HG02943 (cell line): Measurements from ENCODE around the gene SFI1.
"Not testable (repeated sequence)": the region's sequence is repeated elsewhere in the genome, so short reads cannot be mapped to it uniquely, and the experiment has no call there.

ENCODE experiments used
- ATAC-seq: cut with Tn5 transposase; IDR thresholded peaks from one replicate; pipeline ENCODE4 v1.9.1; 2021; ENCODE audit warnings: mild to moderate bottlenecking, low read depth, moderate library complexity; ENCODE audit not compliant: unreplicated experiment

Gene SFI1

DNA sequence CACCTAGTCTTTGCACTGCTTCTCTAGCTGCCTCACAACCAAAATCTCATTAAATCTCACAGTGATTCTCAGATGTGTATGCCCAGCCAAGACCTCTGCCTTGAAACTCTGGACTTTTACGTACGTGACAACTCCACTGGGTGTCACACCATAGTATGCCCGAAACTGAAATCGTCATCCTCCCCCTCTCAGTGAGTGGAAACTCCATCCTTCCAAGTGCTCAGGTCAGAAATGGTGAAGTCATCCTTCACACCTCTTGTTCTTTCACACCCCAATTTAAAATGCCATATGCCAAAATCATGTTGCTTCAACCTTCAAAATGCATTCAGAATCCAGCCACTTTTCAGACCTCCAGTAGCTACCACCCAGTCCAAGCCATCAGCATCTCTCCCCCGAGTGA lies 42.5 kb downstream of the SFI1 start:
- ATAC-seq, result no peak

- ATAC-seq, result not testable (repeated sequence)
Measured at GRCh38 chr22:31540166-31540565, 43.8 kb downstream of the SFI1 start.

DNA sequence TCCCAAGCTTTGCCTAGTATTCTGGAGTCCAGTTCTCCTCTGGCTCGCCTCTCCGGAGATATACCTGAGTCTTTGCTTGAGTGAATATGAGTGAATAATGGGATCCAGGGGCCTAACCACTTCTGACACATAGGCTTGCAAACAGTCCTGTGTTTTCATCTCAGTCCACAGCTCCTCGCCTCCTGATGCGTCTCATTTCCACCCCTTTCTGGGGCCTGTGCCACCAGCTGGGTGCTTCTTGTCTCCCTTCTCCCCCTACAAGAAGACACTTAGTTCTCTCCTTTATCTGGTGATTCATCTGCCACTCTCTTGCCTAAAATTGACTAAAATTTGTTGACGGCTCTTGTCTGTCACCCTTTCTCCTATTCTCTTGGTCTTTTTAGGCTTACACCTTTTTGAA lies 44.6 kb downstream of the SFI1 start:
- ATAC-seq, result no peak

DNA sequence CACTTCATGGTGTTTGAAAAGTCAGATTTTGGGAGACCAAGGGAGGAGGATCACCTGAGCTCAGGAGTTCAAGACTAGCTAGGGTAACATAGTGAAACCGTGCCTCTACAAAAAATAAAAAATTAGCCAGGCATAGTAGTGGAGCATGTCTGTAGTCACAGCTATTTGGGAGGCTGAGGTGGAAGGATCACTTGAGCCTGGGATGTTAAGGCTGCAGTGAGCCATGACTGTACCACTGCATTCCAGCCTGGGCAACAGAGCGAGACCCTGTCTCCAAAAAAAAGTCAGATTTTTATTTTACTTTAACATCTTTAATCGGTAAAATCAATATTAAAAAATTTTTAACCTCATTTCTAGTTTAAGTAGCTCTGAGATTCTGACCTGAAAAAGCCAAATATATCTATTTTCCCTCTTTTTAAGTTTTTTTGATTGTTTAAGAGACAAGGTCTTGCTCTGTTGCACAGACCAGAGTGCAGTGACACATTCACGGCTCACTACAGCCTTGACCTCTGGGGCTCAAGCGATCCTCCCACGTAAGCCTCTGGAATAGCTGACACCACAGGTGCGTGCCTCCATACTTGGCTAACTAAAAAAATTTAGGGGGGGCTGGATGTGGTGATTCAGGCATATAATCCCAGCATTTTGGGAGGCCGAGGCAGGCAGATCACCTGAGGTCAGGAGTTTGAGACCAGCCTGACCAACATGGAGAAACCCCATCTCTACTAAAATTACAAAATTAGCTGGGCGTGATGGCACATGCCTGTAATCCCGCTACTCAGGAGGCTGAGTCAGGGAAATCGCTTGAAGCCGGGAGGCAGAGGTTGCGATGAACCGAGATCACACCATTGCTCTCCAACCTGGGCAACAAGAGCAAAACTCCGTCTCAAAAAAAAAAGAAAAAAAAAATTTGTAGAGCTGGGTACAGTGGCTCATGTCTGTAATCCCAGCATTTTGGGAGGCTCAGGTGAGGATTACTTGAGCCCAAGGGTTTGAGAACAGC lies 48.4 kb downstream of the SFI1 start:
- no peak for ATAC-seq

GRCh38 chr22:31550871-31551370 lies 54.6 kb downstream of the SFI1 start:
- ATAC-seq, result no peak

GRCh38 chr22:31556627-31557203 lies 60.4 kb downstream of the SFI1 start:
- no peak for ATAC-seq

DNA sequence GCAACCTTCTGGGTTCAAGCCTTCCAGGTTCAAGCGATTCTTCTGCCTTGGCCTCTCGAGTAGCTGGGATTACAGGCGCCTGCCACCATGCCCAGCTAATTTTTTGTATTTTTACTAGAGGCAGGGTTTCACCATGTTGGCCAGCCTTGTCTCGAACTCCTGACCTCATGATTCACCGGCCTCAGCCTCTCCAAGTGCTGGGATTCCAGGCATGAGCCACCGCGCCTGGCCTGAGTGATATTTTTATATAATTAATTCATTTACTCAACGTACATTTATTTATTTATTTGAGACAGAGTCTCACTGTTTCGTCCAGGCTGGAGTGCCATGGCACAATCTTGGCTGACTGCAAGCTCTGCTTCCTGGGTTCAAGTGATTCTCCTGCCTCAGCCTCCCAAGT lies 62.2 kb downstream of the SFI1 start:
- ATAC-seq, result not testable (repeated sequence)

DNA sequence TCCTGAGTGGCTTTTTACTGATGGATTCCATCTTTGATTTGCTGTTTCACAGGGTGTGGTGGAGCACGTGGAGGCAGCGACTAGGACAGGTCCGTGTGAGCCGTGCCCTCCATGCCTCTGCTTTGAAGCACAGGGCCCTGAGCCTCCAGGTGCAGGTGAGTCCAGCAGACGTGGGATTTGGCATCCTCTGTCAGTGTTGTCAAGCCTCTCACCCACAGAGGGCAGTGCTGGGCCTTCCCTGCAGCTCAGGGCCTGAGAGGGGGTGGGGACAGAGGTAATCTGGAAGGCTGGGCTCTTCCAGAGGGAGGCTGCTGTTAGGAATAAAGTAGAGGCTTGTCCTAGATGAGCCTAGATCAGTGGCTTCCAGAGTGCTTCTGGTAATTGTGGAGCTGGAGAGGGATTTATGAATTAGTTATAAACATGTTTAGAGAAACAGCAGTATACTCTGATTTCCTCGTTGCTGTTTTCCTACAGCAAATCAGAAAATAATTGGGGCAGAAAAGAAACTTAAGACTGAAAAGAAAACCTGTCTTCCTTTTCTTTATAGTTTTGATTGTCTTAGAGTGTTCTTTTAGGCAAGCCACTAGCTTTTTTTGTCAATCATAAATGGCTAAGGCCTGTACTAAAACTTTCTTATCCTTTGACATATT lies 65.0 kb downstream of the SFI1 start:
- ATAC-seq, result no peak

DNA sequence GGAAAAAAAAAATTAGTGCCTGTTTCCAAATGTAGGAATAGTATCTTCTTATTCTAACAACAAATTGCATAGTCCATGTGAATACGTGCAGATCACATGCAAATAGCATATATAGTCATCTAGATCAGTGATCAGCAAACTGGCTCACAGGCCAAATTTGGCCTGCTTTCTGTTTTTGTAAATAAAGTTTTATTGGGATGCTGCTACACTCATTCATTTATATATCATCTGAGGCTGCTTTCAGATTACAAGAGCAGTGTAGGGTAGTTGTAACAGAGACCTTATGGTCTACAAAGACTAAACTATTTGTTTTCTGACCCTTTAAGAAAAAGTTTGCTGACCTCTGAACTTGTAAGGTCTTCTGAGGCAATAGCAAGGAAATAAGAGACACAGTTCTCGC lies 65.6 kb downstream of the SFI1 start:
- no peak for ATAC-seq

DNA sequence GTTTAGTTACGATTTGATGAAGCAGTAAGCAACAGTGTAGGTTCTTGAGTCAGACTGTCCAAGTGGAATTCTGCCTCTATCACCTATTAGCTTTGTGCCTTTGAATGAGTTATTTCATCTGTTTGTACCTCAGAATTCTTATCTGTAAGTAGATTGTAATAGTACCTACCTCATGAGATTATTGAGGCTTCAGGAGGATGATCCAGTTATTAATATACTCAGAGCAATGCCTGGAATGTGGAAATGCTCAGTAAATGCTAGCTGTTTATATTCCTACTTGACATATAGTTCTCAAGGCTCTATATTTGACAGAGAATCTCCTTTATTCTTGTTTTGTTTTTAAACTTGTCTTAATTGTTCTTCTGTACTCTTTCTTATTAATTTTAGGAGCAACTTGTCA lies 70.1 kb downstream of the SFI1 start:
- no peak for ATAC-seq

DNA sequence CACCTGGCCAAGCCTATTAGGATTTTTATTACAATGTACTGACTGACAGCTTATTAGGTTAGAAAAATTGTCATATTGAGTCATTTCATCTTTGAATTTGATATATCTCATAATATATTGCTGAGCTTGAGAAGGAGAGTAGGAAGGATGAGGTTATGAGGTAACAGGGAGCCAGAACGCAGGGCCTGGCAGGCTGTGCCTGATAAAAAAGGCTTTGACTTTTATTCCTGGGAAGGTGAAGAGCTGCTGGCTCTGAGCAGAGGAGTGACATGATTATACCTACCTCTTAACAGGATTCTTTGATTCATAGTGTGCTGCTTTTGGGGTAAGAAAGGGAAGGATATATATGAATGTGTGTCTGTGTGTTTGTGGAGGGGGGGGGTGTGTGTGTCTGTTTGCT lies 70.9 kb downstream of the SFI1 start:
- no peak for ATAC-seq

GRCh38 chr22:31567702-31568101 lies 71.4 kb downstream of the SFI1 start:
- no peak for ATAC-seq

DNA sequence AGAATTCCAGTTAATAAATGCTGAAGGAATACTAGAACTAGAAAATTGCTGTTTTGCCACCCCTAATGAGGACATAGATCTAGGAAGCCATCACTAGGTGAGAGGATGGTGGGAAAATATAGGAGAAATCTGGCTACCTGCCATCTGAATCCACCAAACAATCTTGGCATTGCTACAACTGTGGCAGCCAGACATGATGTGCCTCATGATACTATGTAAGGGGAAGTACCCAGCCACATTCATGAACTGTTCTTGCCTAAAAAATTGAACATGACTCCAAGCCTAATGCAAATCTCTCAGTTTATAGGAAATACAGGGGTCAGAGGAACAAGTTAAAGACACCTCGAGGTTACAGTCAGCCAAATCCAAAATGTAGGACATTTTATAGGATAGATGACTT lies 72.8 kb downstream of the SFI1 start:
- ATAC-seq, result no peak

DNA sequence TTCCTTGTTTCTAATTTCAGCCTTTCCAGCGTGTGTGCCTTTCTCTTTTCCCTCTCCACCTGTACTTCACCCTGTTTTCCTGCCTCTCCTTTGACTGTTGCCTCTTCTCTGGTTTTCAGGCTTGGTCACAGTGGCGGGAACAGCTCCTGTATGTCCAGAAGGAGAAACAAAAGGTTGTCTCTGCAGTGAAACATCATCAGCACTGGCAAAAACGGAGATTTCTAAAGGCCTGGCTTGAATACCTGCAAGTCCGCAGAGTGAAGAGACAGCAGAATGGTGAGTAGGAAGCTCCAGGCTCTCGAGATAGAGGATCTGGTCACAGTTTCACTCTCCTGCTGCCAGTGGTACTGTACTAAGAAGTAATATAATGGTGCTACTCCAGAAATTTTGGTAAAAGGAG lies 76.6 kb downstream of the SFI1 start:
- no peak for ATAC-seq

DNA sequence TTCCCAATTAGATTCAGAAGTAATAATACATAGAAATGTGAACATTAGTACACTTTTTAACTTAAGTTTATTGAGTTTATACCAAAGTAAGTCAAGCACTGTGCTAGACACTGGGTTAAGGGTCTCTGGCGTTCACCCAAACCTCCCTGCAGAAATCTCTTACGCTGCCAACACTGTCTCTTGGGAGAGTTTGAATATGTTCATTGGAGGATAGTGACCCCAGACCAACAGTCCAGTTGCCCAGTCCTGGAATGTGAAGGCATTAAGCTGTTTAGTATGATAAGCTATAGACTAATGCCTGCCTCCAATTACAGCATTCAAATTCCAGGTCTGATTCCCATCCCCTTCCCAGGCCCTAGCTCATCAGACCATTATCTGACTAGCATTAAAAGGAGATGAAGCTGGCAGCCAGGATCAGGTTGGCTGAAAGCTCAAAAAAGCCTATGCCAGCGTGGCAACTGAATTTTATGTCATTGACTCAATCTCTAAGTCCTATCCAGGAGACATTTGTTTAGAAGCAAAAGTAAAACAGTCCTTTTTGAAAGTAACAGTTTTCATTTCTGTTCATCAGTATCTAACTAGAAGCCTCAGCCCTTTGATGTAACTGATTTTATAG lies 77.8 kb downstream of the SFI1 start:
- ATAC-seq, result no peak

- ATAC-seq, result no peak
Measured at GRCh38 chr22:31575190-31575589, 78.9 kb downstream of the SFI1 start.

GRCh38 chr22:31577711-31578110 lies 81.4 kb downstream of the SFI1 start:
- ATAC-seq, result no peak

DNA sequence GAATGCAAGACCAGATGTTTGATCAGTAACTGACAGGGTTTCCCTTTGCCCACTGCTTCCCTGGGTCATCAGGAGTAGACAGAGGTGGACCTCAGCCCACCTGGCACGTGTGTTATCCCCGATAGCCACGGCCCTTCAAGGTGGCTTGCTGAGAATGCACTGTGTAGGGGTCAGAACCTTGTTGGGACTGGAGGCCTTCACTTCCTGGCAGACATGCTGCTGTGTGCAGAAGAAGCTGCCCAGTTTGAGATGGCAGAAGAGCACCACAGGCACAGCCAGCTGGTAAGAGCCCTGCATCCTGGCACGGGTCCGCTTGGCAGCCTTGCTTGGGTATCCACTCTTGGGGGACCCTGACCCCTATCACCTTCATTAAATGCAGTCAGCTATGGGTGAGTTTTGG lies 81.8 kb downstream of the SFI1 start:
- no peak for ATAC-seq

DNA sequence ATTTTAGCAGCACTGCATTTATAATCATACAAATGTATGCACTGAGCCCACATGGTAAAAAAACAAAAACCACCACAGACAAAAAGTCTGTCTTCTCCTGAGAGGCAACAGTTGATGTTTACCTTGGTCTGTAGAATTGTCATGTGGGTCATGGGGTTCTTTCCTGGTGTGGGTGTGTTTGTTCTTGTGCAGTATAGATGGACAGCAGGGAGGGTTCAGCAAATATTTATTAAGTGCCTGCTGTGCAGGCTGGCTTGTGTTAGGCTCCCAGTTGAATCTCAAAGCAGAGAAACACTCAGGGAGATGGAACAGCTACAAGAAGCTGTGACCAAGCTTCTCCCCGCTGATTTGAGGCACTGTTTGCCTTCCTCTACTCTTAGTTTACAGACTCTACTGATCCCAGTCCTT lies 83.5 kb downstream of the SFI1 start:
- no peak for ATAC-seq

DNA sequence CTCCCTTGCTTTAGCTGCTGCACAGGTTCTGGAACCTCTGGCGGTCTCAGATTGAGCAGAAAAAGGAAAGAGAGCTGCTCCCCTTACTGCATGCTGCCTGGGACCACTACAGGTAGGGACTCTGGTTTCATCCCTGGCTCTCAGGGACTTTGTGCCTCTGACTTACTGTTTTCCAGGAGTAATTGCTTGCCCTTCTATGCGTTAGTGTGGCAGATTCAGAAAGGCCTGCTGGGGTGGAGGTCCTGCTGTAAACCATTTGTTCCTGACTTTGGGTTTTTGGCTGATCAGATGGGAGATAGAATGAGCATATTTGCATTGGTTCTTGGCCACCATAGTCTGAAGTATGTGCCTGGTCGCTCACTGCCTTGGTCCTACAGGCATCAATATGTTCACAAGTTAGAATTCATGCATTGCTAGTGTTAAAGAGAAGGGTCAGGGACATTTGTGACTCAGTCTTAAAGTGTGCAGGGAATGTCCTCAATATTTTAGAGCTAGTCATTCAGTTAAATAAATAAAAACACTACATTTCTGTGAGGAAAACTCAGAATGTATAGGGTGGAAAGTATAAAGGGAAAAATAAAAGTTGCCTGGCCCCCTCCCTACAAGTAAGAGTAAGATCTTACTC lies 87.6 kb downstream of the SFI1 start:
- no peak for ATAC-seq

DNA sequence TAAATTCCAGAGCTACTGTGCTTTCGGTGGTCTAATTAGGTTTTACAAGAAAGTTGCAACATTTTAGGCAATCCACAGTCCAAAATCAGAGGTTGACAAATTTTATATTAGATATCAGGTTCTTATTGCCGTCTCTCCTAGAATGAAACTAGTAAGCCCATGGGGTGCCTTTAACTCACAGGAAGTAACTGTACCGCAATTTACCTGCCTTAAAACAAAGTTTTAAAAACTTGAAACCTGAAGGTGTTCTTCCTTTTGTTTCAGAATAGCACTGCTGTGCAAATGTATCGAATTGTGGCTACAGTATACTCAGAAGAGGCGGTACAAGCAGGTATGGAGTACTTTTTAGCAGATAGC lies 88.4 kb downstream of the SFI1 start:
- no peak for ATAC-seq
